LoVo (cell line): ENCODE results near the gene MVP.
A peak's percentile ranks its signal among the peaks of the same experiment; 100 is the strongest.
"Not testable (repeated sequence)": the region's sequence is repeated elsewhere in the genome, so short reads cannot be mapped to it uniquely, and the experiment has no call there.

Experiments
- DNase-seq: peaks from one replicate; pipeline ENCODE4 v3.0.0-alpha.2; 2016; ENCODE audit warnings: low spot score

MVP gene

DNA sequence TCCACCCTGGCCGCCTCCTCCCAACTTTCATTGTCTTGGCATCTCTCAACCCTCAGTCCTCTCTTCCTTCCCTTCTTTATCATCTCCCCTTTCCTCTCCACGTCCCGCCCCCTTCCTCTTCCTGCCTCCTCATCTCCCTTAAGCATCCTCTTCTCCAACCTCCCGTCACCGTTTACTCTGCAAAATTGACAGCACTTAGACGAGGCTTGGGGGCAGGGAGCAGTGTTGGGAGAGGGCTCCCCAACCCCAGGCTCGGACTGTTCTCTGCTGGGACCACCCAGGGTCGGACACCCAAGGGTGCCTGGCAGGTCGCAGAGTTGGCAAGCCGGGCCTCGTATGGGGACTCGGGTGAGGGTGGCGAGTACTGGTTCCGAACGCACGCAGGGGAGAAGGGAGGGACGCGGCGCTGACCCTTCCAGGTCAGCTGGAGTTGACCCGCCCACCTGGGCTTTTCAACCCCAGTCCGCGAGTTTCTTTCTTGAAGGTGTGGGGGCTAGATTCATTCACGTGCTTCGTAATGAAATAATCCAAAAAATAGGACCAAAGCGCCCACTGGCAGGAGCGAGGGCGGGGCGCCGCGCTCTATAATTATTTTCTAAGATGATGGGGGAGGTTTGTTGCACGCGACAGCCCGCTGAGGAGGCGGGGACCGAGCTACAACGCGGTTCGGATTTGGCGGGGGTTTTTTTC, 5.1 kb upstream of the MVP start:
- DNase-seq, result no peak

- DNase-seq, result peak; percentile 100
Observed at GRCh38 chr16:29815793-29816693, 4.2 kb upstream of the MVP start, which contains the start of gene PAGR1. Gene PAGR1, plus strand, starts transcription at chr16:29816152. Its CDS starts 374 bp downstream, at chr16:29816526.

- peak; percentile 63 for DNase-seq
Observed at GRCh38 chr16:29816694-29817441, 3.4 kb upstream of the MVP start.

GRCh38 chr16:29818082-29818481, 2.2 kb upstream of the MVP start:
- no peak for DNase-seq

DNA sequence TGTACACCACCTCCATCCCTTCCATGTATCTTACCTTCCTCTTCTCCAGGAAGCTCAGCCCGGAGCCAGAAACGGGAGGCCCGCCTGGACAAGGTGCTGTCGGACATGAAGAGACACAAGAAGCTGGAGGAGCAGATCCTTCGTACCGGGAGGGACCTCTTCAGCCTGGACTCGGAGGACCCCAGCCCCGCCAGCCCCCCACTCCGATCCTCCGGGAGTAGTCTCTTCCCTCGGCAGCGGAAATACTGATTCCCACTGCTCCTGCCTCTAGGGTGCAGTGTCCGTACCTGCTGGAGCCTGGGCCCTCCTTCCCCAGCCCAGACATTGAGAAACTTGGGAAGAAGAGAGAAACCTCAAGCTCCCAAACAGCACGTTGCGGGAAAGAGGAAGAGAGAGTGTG, 756 bp upstream of the MVP start:
- no peak for DNase-seq

DNA sequence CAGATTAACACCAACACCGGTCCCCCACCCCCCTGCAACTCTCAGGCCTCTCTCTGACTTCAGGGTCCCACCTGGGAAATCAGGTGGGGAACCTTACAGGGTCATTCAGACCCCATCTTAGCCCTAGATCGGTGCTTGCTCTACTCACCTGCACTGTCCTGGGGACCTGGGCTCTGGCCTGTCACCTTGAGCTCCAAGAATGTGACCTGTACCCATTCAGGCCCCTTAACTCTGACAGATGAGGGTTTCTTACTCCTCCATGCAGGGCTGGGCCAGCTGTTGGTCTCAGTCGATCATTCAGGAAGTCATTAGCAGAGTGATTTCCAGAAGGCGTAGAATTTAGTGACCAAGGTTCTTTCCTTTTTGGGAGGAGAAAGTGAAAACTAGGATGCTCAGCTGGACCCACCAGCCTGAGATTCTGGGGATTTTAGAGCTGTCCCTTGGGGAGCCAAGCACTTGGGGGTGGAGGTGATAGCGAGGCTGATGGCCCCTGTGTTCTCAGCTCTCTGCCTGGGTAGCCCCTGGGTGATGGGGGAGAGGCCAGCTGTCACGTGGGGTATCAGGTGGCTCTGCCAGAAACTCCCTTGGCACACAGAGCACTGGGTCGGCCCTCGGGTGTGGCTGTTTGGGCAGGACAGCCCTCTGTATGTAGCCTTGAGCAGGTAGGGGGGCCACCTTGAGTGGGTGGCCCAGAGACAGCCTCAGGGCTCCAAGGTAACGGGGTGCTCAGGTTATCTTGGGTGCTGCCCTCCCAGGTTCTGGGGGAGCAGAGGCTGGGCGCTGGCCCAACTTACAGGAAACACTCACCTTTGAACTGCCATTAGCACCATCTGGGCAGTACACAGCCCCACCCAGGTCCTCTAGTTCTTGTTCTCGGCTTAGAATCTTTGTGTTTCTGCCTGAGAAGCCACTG, 724 bp downstream of the MVP start:
- DNase-seq, result peak; percentile 58

DNA sequence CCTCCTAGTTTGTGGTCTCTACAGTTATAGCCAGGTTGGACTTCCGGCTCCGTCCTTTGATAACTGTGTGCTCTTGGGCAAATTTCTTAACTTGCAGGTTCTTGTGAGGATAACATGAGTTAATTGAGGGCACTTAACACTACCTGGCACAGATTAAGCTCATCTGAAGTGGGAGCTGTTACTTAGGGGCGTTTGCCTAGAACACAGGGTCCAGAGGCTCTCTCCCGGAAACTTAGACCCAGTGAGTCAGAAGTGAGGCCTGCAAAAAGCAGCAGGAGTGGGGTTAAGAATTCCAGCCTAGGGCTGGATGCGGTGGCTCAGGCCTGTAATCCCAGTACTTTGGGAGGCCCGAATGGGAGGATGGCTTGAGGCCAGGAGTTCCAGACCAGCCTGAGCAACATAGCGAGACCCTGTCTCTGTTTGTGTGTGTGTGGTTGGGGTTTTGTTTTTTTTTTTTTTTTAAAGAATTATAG, 1.4 kb downstream of the MVP start:
- DNase-seq, result peak; percentile 55

DNA sequence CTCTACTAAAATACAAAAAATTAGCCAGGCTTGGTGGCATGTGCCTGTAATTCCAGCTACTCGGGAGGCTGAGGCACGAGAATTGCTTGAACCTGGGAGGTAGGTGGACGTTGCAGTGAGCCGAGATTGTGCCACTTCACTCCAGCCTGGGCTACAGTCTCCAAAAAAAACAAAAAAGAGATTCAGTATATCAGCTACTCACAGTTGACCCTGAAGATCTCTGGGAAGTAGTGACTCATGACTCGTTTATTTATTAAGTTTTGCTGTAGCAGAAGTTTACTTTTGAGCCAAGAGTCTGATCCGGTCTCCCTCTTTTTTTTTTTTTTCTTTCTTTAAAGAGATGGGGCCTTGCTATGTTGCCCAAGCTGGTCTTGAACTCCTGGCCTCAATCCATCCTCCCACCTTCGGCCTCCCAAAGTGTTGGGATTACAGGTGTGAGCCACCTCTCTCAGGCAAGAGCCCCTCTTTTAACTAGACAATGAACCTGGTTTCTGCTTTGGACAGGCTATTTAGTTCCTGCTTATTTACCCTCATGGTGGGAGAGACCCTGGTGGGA, 4.4 kb downstream of the MVP start:
- DNase-seq, result peak; percentile 68

- peak; percentile 78 for DNase-seq
Observed at GRCh38 chr16:29825145-29826044, 5.1 kb downstream of the MVP start.

GRCh38 chr16:29826342-29826695, 6.1 kb downstream of the MVP start:
- no peak for DNase-seq

- no peak for DNase-seq
Observed at GRCh38 chr16:29830774-29831173, 10.5 kb downstream of the MVP start.

- no peak for DNase-seq
Observed at GRCh38 chr16:29831490-29831889, 11.2 kb downstream of the MVP start.

DNA sequence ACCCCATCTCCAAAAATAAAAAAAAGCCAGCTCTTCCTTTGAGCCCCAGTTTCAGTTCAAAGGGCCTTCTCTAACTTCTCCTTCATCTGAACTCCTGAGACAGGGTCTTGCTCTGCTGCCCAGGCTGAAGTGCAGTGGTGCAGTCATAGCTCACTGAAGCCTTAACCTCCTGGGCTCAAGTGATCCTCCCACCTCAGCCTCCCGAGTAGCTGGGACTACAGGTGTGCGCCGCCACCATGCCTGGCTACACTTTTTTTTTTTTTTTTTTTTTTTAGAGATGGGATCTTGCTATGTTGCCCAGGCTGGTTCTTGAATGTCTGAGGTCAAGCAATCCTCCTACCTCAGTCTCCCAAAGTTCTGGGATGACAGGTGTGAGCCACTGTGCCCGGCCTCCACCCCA, 13.0 kb downstream of the MVP start:
- DNase-seq, result not testable (repeated sequence)

GRCh38 chr16:29834079-29834478, 13.8 kb downstream of the MVP start:
- DNase-seq, result no peak

DNA sequence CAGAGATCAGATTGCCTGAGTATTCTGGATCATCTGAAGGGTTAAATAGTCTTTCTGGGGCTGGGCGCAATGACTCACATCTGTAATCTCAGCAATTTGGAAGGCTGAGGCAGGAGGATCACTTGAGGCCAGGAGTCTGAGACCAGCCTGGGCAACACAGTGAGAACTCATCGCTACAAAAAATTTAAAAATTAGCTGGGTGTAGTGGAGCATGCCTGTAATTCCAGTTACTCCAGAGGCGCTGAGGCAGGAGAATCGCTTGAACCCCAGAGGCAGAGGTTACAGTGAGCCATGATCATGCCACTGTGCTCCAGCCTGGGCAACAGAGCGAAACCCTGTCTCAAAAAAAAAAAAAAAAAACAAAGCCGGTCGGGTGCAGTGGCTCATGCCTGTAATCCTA, 15.7 kb downstream of the MVP start:
- no peak for DNase-seq

DNA sequence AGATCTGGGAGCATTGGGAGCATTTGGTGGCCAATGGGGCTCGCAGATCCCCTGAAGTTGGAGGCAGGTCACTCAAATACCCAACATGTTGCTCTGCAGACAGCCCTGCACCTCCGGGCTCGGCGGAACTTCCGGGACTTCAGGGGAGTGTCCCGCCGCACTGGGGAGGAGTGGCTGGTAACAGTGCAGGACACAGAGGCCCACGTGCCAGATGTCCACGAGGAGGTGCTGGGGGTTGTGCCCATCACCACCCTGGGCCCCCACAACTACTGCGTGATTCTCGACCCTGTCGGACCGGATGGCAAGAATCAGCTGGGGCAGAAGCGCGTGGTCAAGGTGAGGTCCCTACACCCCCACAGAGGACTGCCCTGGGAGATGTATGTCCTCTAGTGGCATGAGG, 16.4 kb downstream of the MVP start:
- DNase-seq, result no peak

- no peak for DNase-seq
Observed at GRCh38 chr16:29837841-29838240, 17.6 kb downstream of the MVP start.

DNA sequence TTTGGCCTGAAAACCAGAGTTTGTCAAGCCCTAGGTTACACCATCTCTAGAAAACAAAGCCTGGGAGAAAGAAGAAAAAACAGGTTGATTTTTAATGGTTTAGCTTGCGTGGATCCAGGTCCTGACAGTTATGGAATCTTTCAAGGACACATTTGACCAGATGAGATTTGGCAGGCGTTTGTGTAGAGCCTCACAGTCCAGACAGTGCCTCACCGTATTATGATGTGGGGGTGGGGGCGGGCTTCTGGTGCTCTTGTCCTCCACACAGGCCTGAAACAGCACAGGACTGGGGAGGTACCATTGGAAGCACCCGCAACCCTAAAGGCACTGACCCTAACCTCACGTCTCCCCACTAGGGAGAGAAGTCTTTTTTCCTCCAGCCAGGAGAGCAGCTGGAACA, 19.6 kb downstream of the MVP start:
- DNase-seq, result no peak

- no peak for DNase-seq
Observed at GRCh38 chr16:29840240-29840639, 20.0 kb downstream of the MVP start.

- no peak for DNase-seq
Observed at GRCh38 chr16:29841631-29842030, 21.4 kb downstream of the MVP start.
